Caki2 (cell line): ENCODE results near the gene SLC34A2. TPM values are rescaled to one million over a fixed set of nuclear protein-coding genes. Genes with fewer than 3 reads are reported as not detected.

Experiments used
- DNase-seq: peaks from one replicate; pipeline ENCODE4 v3.0.0-alpha.2; 2015; ENCODE audit warnings: low read depth
- in situ Hi-C: cut with HindIII; loops from 2 replicates; pipeline ENCODE4 v1.10.0; 2016; ENCODE audit warnings: low sequenced_read_pairs, low pct_unique_long_range_greater_than_20kb, mixed read lengths
- total RNA-seq: library from RNA; depleted of rRNA; stranded (reverse); fragments of >200 nt; shearing (Covaris generic); gene quantifications from 2 replicates; pipeline ENCODE4 v1.2.3, GENCODE V29; 2014; ENCODE audit warnings: low replicate concordance; rRNA removed

The SLC34A2 gene
- total RNA-seq, 1 experiment from 2014 or later, result not detected

GRCh38 chr4:25703731-25704388 is 48.2 kb downstream of the SLC34A2 start:
- peak; percentile 43 for DNase-seq
- in situ Hi-C loops, result no loop called here

- no peak for DNase-seq
- in situ Hi-C loops, result no loop called here
Observed at GRCh38 chr4:25704516-25704915, 48.9 kb downstream of the SLC34A2 start.

GRCh38 chr4:25710637-25711036 is 55.0 kb downstream of the SLC34A2 start:
- DNase-seq, result no peak
- in situ Hi-C loops, result no loop called here

- in situ Hi-C loops, result no loop called here
- DNase-seq, result no peak
Observed at GRCh38 chr4:25712611-25713010, 57.0 kb downstream of the SLC34A2 start.

GRCh38 chr4:25713812-25714211 is 58.2 kb downstream of the SLC34A2 start:
- DNase-seq, result no peak
- in situ Hi-C loops, result no loop called here

- no peak for DNase-seq
- in situ Hi-C loops, result no loop called here
Observed at GRCh38 chr4:25722964-25723363, 67.3 kb downstream of the SLC34A2 start.

GRCh38 chr4:25723409-25723808 is 67.8 kb downstream of the SLC34A2 start:
- DNase-seq, result no peak
- in situ Hi-C loops, result no loop called here

- in situ Hi-C loops, result no loop called here
- DNase-seq, result no peak
Observed at GRCh38 chr4:25725870-25726269, 70.2 kb downstream of the SLC34A2 start.

GRCh38 chr4:25727711-25728493 is 72.3 kb downstream of the SLC34A2 start:
- in situ Hi-C loops, result no loop called here
- DNase-seq, result peak; percentile 47

Other genes starting within 250 kb of the SLC34A2 start
- 124 and 161 TPM in 2 replicates for gene SEL1L3, start 207.1 kb downstream of the SLC34A2 start, total RNA-seq